Nephron progenitor cell (in vitro differentiated cells): ENCODE data around the gene PRXL2A.

Source experiments
- DNase-seq: peaks from one replicate; pipeline ENCODE4 v3.0.0; 2021
- H3K27ac Mint-ChIP-seq: 2 replicates; pipeline ENCODE4 v1.8.0; 2021; ENCODE audit warnings: mild to moderate bottlenecking, moderate library complexity, mixed read lengths
- H3K27me3 Mint-ChIP-seq: 2 replicates; pipeline ENCODE4 v1.8.0; 2021; ENCODE audit warnings: mild to moderate bottlenecking, low read depth, mixed read lengths; ENCODE audit not compliant: poor library complexity
- H3K36me3 Mint-ChIP-seq: 2 replicates; pipeline ENCODE4 v1.8.0; 2021; ENCODE audit warnings: low read depth, mixed read lengths
- H3K4me1 Mint-ChIP-seq: 2 replicates; pipeline ENCODE4 v1.8.0; 2021; ENCODE audit warnings: mixed read lengths
- H3K4me3 Mint-ChIP-seq: 2 replicates; pipeline ENCODE4 v1.8.0; 2021; ENCODE audit warnings: mild to moderate bottlenecking, moderate library complexity, mixed read lengths
- H3K9me3 Mint-ChIP-seq: 2 replicates; pipeline ENCODE4 v1.8.0; 2021; ENCODE audit warnings: mild to moderate bottlenecking, moderate library complexity, mixed read lengths
- CTCF ChIP-seq: fragments of 200-600 bp; sonication (generic); IDR thresholded peaks from 2 replicates; pipeline ENCODE4 v1.5.0; 2021; ENCODE audit warnings: antibody characterized with exemption

PRXL2A gene

GRCh38 chr10:80421050-80421706, 12.8 kb downstream of the PRXL2A start:
- no peak overlapping the region for H3K4me3 Mint-ChIP-seq
- H3K36me3 Mint-ChIP-seq = peaks cover 63% of the 10 kb centered on the region
- no peak overlapping the region for H3K27ac Mint-ChIP-seq
- no peak for DNase-seq
- H3K27me3 Mint-ChIP-seq = no peaks in the 10 kb centered on the region
- no peaks in the 10 kb centered on the region for H3K9me3 Mint-ChIP-seq
- H3K4me1 Mint-ChIP-seq = peaks cover 82% of the 10 kb centered on the region
- no peak for TF ChIP-seq CTCF

GRCh38 chr10:80421707-80422536, 13.6 kb downstream of the PRXL2A start:
- H3K4me3 Mint-ChIP-seq = peak overlapping the region; percentile 9
- peak overlapping the region; percentile 92 for H3K27ac Mint-ChIP-seq

GRCh38 chr10:80425901-80426300, 17.6 kb downstream of the PRXL2A start:
- H3K27ac Mint-ChIP-seq = no peak overlapping the region
- H3K9me3 Mint-ChIP-seq = no peaks in the 10 kb centered on the region
- TF ChIP-seq CTCF = no peak
- no peak for DNase-seq
- H3K4me3 Mint-ChIP-seq = no peak overlapping the region
- peaks cover 37% of the 10 kb centered on the region for H3K4me1 Mint-ChIP-seq
- H3K36me3 Mint-ChIP-seq = peaks cover 99% of the 10 kb centered on the region
- H3K27me3 Mint-ChIP-seq = no peaks in the 10 kb centered on the region

More at GRCh38 chr10:80421707-80422536, 13.6 kb downstream of the PRXL2A start:
- peaks cover 74% of the 10 kb centered on the region for H3K4me1 Mint-ChIP-seq
- no peak for TF ChIP-seq CTCF
- H3K36me3 Mint-ChIP-seq = peaks cover 71% of the 10 kb centered on the region
- no peaks in the 10 kb centered on the region for H3K27me3 Mint-ChIP-seq
- H3K9me3 Mint-ChIP-seq = no peaks in the 10 kb centered on the region
- no peak for DNase-seq

GRCh38 chr10:80427541-80427940, 19.2 kb downstream of the PRXL2A start:
- Mint-ChIP-seq H3K4me1 (peaks cover 24% of the 10 kb centered on the region), H3K9me3 (no peaks in the 10 kb centered on the region), H3K36me3 (peaks cover 96% of the 10 kb centered on the region), H3K27me3 (no peaks in the 10 kb centered on the region), H3K27ac (peak overlapping the region; percentile 41), H3K4me3 (no peak overlapping the region)
- no peak for DNase-seq
- no peak for TF ChIP-seq CTCF

- H3K4me3 Mint-ChIP-seq = no peak overlapping the region
- peak overlapping the region; percentile 95 for H3K27ac Mint-ChIP-seq
- H3K36me3 Mint-ChIP-seq = peaks cover 95% of the 10 kb centered on the region
- no peaks in the 10 kb centered on the region for H3K9me3 Mint-ChIP-seq
- no peak for TF ChIP-seq CTCF
- H3K4me1 Mint-ChIP-seq = peaks cover 17% of the 10 kb centered on the region
- DNase-seq = no peak
- H3K27me3 Mint-ChIP-seq = no peaks in the 10 kb centered on the region
Measured at GRCh38 chr10:80429521-80429973, 21.2 kb downstream of the PRXL2A start.
